Measurements from ENCODE around the gene GPANK1. TPM values are rescaled to one million over a fixed set of nuclear protein-coding genes. Genes with fewer than 3 reads are reported as not detected.

The GPANK1 gene
- total and polyA plus RNA-seq, 2 of the 13 experiments (the other 11 are each of a cell fraction or from before 2014, with no cell fraction given): 15.4 to 22.8 TPM

DNA sequence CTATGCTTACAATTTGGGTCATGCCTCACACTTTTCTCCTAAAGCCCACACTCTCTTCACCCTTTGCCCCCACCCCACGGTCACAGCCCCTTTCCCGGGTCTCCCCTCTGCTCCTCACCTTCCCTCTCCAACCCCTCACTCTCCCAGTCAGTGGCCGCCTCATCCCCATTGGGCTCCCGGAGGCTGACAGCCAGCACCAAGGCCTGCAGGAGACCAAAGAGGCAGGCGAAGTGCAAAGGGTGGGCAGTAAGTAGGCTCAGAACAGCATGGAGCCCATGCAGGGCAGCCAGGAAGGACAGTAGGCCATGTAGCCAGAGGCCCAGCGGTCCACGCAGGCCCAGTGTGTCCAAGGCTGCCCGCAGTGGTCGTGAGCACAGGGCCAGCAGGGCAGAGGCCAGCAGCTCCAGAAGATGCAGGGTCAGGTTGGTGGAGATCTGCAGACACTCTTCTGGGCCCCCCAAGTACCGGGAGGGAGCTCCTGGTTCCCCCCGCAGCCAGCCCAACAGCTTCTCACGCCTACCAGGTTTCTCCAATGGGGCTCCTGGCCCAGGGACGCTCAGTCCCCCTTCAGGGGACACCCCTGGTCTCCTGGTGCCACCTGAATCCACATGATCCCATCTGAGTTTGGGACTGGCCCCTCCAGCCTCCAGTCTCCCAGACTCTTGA lies 5.7 kb downstream of the GPANK1 start:
- Histone ChIP-seq H3K4me1 (ENCODE audit: insufficient read depth, low read length) (peaks cover 96% of the 10 kb centered on the region), H3K27me3 (ENCODE audit: control insufficient read depth in 1 of 2, insufficient read depth in 2 of 2, low read length in 2 of 2) (no peaks in the 10 kb centered on the region; a peak in 2 of 5 replicates), H3K27ac (ENCODE audit: extremely low read length, insufficient read depth, low read length) (peak overlapping the region; percentile 73), H3K79me2 (ENCODE audit: insufficient read depth, low read length) (peaks cover 70% of the 10 kb centered on the region), H4K20me1 (ENCODE audit: insufficient read depth, low read length) (peaks cover 19% of the 10 kb centered on the region; the same call in 1 of the 2 replicates), H3K4me3 (replicated peaks in 1 of 3; ENCODE audit: insufficient read depth in 1 of 3, low read depth in 2 of 3, low read length in 3 of 3) (peak overlapping the region; percentile 56 to 78 (median 68)), H3K9me3 (ENCODE audit: low read length) (no peaks in the 10 kb centered on the region), H3K4me2 (ENCODE audit: low read depth, low read length) (peak overlapping the region; percentile 100), H3K36me3 (replicated peaks in 1 of 2; ENCODE audit: control insufficient read depth in 1 of 2, insufficient read depth in 2 of 2, low read length in 2 of 2) (peaks cover 10 to 20% of the 10 kb centered on the region in 2 experiments), H3K9ac (ENCODE audit: insufficient read depth, low read depth, low read length) (peak overlapping the region; percentile 72), H2AFZ (ENCODE audit: low read length) (no peak overlapping the region)
- DNase-seq (ENCODE audit: low spot score): no peak
- no peak for FAIRE-seq
- ChIA-PET CTCF (ENCODE audit: low intra/inter-chr PET ratio, low total read pairs) (no interaction called here), POLR2A (interaction anchor here (0.9 to 7.4 kb wide), 8 partner anchors 11 to 176 kb away, joined by 3 to 57 read pairs (median 8); partner anchors contain the start of genes CLIC1, LSM2, LY6G5B and MSH5)
- peak; percentile 3 for ATAC-seq
- intact Hi-C loops (cut with micrococcal nuclease; ENCODE audit: unreplicated experiment): loop anchor here (10.0 kb wide), 1 partner anchor 114 kb away; the partner anchor contains the start of genes ATP6V1G2, DDX39B and NFKBIL1
- BruUV-seq (replicated peaks): no TSS peak
- in situ Hi-C loops (cut with HindIII; ENCODE audit: extremely low pct_ligation_motif_present, low pct_unique_long_range_greater_than_20kb): no loop called here
- WGBS (ENCODE audit: low lambda C conversion rate): 56% methylated on average over 9 of the region's 13 CpGs
- no peak for TF ChIP-seq MEIS2 (CRISPR knock-in tag; IDR thresholded peaks at IDR 0.05)
- TF ChIP-seq MXD4 (CRISPR knock-in tag; IDR thresholded peaks at IDR 0.05): no peak
- TF ChIP-seq, protein P1, sequence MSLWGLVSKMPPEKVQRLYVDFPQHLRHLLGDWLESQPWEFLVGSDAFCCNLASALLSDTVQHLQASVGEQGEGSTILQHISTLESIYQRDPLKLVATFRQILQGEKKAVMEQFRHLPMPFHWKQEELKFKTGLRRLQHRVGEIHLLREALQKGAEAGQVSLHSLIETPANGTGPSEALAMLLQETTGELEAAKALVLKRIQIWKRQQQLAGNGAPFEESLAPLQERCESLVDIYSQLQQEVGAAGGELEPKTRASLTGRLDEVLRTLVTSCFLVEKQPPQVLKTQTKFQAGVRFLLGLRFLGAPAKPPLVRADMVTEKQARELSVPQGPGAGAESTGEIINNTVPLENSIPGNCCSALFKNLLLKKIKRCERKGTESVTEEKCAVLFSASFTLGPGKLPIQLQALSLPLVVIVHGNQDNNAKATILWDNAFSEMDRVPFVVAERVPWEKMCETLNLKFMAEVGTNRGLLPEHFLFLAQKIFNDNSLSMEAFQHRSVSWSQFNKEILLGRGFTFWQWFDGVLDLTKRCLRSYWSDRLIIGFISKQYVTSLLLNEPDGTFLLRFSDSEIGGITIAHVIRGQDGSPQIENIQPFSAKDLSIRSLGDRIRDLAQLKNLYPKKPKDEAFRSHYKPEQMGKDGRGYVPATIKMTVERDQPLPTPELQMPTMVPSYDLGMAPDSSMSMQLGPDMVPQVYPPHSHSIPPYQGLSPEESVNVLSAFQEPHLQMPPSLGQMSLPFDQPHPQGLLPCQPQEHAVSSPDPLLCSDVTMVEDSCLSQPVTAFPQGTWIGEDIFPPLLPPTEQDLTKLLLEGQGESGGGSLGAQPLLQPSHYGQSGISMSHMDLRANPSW (CRISPR knock-in tag; IDR thresholded peaks at IDR 0.05; ENCODE audit: borderline replicate concordance): no peak
- no peak for TF ChIP-seq ATM (IDR thresholded peaks at IDR 0.05; ENCODE audit: borderline replicate concordance)
- TF ChIP-seq ZNF556 (CRISPR knock-in tag; IDR thresholded peaks at IDR 0.05; ENCODE audit: borderline replicate concordance): 0 out of 2 replicates have a peak, but pooled peaks have one; percentile 7
- TF ChIP-seq SALL1 (CRISPR knock-in tag; IDR thresholded peaks at IDR 0.05): peak; percentile 57; the same call in 1 of the 2 replicates
- no peak for TF ChIP-seq ZFP36L1 (CRISPR knock-in tag; IDR thresholded peaks at IDR 0.05)
- TF ChIP-seq, protein P2, sequence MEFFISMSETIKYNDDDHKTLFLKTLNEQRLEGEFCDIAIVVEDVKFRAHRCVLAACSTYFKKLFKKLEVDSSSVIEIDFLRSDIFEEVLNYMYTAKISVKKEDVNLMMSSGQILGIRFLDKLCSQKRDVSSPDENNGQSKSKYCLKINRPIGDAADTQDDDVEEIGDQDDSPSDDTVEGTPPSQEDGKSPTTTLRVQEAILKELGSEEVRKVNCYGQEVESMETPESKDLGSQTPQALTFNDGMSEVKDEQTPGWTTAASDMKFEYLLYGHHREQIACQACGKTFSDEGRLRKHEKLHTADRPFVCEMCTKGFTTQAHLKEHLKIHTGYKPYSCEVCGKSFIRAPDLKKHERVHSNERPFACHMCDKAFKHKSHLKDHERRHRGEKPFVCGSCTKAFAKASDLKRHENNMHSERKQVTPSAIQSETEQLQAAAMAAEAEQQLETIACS (CRISPR knock-in tag; IDR thresholded peaks at IDR 0.05): no peak
- no peak for TF ChIP-seq ZFP41 (CRISPR knock-in tag; IDR thresholded peaks at IDR 0.05; ENCODE audit: borderline replicate concordance)
- peak; percentile 2; the same call in 1 of the 2 replicates for TF ChIP-seq ZNF83 (CRISPR knock-in tag; IDR thresholded peaks at IDR 0.05; ENCODE audit: borderline replicate concordance)
- TF ChIP-seq, protein P3, sequence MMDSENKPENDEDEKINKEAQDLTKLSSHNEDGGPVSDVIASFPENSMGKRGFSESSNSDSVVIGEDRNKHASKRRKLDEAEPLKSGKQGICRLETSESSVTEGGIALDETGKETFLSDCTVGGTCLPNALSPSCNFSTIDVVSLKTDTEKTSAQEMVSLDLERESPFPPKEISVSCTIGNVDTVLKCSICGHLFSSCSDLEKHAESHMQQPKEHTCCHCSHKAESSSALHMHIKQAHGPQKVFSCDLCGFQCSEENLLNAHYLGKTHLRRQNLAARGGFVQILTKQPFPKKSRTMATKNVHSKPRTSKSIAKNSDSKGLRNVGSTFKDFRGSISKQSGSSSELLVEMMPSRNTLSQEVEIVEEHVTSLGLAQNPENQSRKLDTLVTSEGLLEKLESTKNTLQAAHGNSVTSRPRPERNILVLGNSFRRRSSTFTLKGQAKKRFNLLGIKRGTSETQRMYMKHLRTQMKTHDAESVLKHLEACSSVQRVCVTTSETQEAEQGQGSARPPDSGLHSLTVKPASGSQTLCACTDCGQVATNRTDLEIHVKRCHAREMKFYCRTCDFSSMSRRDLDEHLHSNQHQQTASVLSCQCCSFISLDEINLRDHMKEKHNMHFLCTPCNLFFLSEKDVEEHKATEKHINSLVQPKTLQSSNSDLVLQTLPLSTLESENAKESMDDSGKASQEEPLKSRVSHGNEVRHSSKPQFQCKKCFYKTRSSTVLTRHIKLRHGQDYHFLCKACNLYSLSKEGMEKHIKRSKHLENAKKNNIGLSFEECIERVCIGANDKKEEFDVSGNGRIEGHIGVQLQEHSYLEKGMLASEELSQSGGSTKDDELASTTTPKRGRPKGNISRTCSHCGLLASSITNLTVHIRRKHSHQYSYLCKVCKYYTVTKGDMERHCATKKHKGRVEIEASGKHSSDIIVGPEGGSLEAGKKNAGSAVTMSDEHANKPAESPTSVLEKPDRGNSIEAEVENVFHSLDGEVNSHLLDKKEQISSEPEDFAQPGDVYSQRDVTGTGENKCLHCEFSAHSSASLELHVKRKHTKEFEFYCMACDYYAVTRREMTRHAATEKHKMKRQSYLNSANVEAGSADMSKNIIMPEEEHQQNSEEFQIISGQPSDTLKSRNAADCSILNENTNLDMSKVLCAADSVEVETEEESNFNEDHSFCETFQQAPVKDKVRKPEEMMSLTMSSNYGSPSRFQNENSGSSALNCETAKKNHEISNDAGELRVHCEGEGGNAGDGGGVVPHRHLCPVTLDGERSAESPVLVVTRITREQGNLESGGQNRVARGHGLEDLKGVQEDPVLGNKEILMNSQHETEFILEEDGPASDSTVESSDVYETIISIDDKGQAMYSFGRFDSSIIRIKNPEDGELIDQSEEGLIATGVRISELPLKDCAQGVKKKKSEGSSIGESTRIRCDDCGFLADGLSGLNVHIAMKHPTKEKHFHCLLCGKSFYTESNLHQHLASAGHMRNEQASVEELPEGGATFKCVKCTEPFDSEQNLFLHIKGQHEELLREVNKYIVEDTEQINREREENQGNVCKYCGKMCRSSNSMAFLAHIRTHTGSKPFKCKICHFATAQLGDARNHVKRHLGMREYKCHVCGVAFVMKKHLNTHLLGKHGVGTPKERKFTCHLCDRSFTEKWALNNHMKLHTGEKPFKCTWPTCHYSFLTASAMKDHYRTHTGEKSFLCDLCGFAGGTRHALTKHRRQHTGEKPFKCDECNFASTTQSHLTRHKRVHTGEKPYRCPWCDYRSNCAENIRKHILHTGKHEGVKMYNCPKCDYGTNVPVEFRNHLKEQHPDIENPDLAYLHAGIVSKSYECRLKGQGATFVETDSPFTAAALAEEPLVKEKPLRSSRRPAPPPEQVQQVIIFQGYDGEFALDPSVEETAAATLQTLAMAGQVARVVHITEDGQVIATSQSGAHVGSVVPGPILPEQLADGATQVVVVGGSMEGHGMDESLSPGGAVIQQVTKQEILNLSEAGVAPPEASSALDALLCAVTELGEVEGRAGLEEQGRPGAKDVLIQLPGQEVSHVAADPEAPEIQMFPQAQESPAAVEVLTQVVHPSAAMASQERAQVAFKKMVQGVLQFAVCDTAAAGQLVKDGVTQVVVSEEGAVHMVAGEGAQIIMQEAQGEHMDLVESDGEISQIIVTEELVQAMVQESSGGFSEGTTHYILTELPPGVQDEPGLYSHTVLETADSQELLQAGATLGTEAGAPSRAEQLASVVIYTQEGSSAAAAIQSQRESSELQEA (CRISPR knock-in tag; IDR thresholded peaks at IDR 0.05; ENCODE audit: not compliant biosample characterization): no peak

Data from HepG2 (cell line).